ENCODE results near the gene MAB21L3. TPM values are rescaled to one million over a fixed set of nuclear protein-coding genes. Genes with fewer than 3 reads are reported as not detected.

The MAB21L3 gene
- total RNA-seq, 1 experiment from 2014 or later: 4.8 TPM

DNA sequence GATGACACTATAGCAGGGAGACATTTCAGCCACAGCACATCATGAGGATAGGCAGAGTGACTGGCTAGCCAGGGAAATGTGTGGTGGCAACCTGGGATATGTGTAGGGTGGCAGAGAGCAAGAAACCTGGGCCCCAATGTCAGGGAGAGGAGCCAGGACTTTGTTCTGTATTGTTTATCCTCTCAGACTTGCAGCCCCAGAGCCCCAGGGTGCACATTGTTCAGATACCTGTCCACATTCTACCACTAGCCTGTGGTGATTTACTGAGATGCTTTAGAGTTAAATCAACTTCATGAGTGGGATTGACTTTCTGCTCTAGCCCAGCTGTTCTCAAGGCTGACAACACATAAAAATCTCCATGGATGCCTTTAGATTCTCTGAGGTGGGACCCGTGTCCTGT, 61.5 kb downstream of the MAB21L3 start:
- no peak for DNase-seq (ENCODE audit: low spot score)
- no TSS peak for BruUV-seq (replicated peaks)
- H3K4me1 ChIP-seq (ENCODE audit: insufficient read depth, low read length, poor library complexity, severe bottlenecking): peaks cover 15% of the 10 kb centered on the region
- no peak overlapping the region for H3K27ac ChIP-seq (ENCODE audit: low read depth, low read length, poor library complexity, severe bottlenecking)
- ChIA-PET POLR2A (ENCODE audit: low non-redundant PET) (no interaction called here), CTCF (no interaction called here)
- H3K4me3 ChIP-seq (ENCODE audit: low read depth, low read length, poor library complexity, severe bottlenecking): no peak overlapping the region
- no peaks in the 10 kb centered on the region for H3K27me3 ChIP-seq (replicated peaks; ENCODE audit: insufficient read depth, low read depth, low read length, poor library complexity)
- no peaks in the 10 kb centered on the region for H3K9me3 ChIP-seq (ENCODE audit: low read depth, low read length, poor library complexity, severe bottlenecking)
- intact Hi-C loops (cut with micrococcal nuclease; ENCODE audit: unreplicated experiment): no loop called here
- H3K36me3 ChIP-seq (ENCODE audit: insufficient read depth, low read length, poor library complexity, severe bottlenecking): no peaks in the 10 kb centered on the region
- TF ChIP-seq, protein P1, sequence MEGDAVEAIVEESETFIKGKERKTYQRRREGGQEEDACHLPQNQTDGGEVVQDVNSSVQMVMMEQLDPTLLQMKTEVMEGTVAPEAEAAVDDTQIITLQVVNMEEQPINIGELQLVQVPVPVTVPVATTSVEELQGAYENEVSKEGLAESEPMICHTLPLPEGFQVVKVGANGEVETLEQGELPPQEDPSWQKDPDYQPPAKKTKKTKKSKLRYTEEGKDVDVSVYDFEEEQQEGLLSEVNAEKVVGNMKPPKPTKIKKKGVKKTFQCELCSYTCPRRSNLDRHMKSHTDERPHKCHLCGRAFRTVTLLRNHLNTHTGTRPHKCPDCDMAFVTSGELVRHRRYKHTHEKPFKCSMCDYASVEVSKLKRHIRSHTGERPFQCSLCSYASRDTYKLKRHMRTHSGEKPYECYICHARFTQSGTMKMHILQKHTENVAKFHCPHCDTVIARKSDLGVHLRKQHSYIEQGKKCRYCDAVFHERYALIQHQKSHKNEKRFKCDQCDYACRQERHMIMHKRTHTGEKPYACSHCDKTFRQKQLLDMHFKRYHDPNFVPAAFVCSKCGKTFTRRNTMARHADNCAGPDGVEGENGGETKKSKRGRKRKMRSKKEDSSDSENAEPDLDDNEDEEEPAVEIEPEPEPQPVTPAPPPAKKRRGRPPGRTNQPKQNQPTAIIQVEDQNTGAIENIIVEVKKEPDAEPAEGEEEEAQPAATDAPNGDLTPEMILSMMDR (conservative IDR thresholded peaks at IDR 0.05; ENCODE audit: low read depth, low read length): no peak
- TF ChIP-seq EZH2 (IDR thresholded peaks at IDR 0.05; ENCODE audit: borderline replicate concordance, low read depth, low read length, poor library complexity, severe bottlenecking): no peak

DNA sequence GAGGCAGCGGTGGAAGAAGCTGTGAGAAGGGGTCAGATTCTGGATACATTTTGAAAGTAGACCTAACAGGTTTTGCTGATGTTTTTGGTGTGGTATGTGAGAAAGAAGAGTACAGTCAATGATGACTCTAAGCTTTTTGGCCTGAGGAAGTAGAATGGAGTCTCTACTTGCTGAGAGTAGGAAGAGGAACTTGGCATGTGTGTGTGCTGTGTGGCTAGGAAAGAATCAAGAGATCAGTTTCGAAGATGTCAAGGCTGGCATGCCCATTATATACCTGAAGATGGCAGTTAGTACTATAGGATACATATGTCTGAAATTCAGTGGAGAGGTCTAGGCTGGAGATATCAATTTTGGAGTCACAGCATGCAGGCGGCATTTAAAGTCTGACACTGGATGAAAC, 64.4 kb downstream of the MAB21L3 start:
- H3K4me1 ChIP-seq (ENCODE audit: insufficient read depth, low read length, poor library complexity, severe bottlenecking): no peaks in the 10 kb centered on the region
- no peaks in the 10 kb centered on the region for H3K9me3 ChIP-seq (ENCODE audit: low read depth, low read length, poor library complexity, severe bottlenecking)
- DNase-seq (ENCODE audit: low spot score): no peak
- TF ChIP-seq EZH2 (IDR thresholded peaks at IDR 0.05; ENCODE audit: borderline replicate concordance, low read depth, low read length, poor library complexity, severe bottlenecking): no peak
- TF ChIP-seq, protein P1 (conservative IDR thresholded peaks at IDR 0.05; ENCODE audit: low read depth, low read length): no peak
- no peaks in the 10 kb centered on the region for H3K27me3 ChIP-seq (replicated peaks; ENCODE audit: insufficient read depth, low read depth, low read length, poor library complexity)
- POLR2A ChIA-PET (ENCODE audit: low non-redundant PET): no interaction called here
- H3K36me3 ChIP-seq (ENCODE audit: insufficient read depth, low read length, poor library complexity, severe bottlenecking): no peaks in the 10 kb centered on the region
- intact Hi-C loops (cut with micrococcal nuclease; ENCODE audit: unreplicated experiment): no loop called here
- CTCF ChIA-PET: no interaction called here
- no TSS peak for BruUV-seq (replicated peaks)
- H3K4me3 ChIP-seq (ENCODE audit: low read depth, low read length, poor library complexity, severe bottlenecking): no peak overlapping the region
- H3K27ac ChIP-seq (ENCODE audit: low read depth, low read length, poor library complexity, severe bottlenecking): no peak overlapping the region

DNA sequence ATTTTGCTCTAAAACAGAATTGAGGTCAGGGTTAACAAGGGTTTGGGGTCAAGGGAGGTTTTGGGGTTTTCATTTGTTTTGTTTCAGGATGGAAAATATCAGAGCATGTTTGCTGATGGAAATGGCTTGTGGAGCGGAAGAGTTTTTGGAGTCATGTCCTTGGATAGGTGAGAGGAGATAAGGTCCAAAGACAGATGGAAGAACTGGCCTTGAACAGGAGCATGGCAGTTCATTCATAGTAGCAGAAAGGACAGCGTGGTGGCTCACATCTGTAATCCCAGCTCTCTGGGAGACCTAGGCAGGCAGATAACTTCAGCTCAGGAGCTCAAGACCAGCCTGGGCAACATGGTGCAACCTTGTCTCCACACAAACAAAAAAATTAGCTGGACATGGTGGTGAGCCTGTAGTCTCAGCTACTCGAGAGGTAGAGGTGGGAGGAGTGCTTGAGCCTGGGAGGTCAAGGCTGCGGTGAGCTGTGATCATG, 65.1 kb downstream of the MAB21L3 start:
- no TSS peak for BruUV-seq (replicated peaks)
- CTCF ChIA-PET: no interaction called here
- Histone ChIP-seq H3K36me3 (ENCODE audit: insufficient read depth, low read length, poor library complexity, severe bottlenecking) (no peaks in the 10 kb centered on the region), H3K27me3 (replicated peaks; ENCODE audit: insufficient read depth, low read depth, low read length, poor library complexity) (no peaks in the 10 kb centered on the region), H3K4me1 (ENCODE audit: insufficient read depth, low read length, poor library complexity, severe bottlenecking) (no peaks in the 10 kb centered on the region), H3K4me3 (ENCODE audit: low read depth, low read length, poor library complexity, severe bottlenecking) (no peak overlapping the region), H3K9me3 (ENCODE audit: low read depth, low read length, poor library complexity, severe bottlenecking) (no peaks in the 10 kb centered on the region), H3K27ac (ENCODE audit: low read depth, low read length, poor library complexity, severe bottlenecking) (no peak overlapping the region)
- TF ChIP-seq, protein P1 (conservative IDR thresholded peaks at IDR 0.05; ENCODE audit: low read depth, low read length): no peak
- no peak for TF ChIP-seq EZH2 (IDR thresholded peaks at IDR 0.05; ENCODE audit: borderline replicate concordance, low read depth, low read length, poor library complexity, severe bottlenecking)
- DNase-seq (ENCODE audit: low spot score): no peak
- POLR2A ChIA-PET (ENCODE audit: low non-redundant PET): no interaction called here
- intact Hi-C loops (cut with micrococcal nuclease; ENCODE audit: unreplicated experiment): no loop called here

Data from A673 (cell line).